IMR-90 (cell line): ENCODE results near the gene SRCIN1.

Experiments
- CEBPB ChIP-seq: IDR thresholded peaks from 2 replicates; pipeline ENCODE4 v1.6.1; 2012; ENCODE audit warnings: low read depth, low read length, improper control_type of control experiment
- CHD1 ChIP-seq: IDR thresholded peaks from 2 replicates; pipeline ENCODE4 v1.6.1; 2012; ENCODE audit warnings: low read depth, low read length, improper control_type of control experiment
- CTCF ChIP-seq: conservative IDR thresholded peaks from 2 replicates; pipeline ENCODE4 v1.5.1; 2012; ENCODE audit warnings: mild to moderate bottlenecking, low read depth, low read length, improper control_type of control experiment
- FOS ChIP-seq: fragments of 150-350 bp; IDR thresholded peaks from 2 replicates; pipeline ENCODE4 v1.6.1; 2016; ENCODE audit warnings: low read depth, low read length
- MAFK ChIP-seq: IDR thresholded peaks from 2 replicates; pipeline ENCODE4 v1.6.1; 2012; ENCODE audit warnings: low read depth, low read length, improper control_type of control experiment
- MAZ ChIP-seq: IDR thresholded peaks from 2 replicates; pipeline ENCODE4 v1.6.1; 2012; ENCODE audit warnings: low read depth, mild to moderate bottlenecking, low read length, improper control_type of control experiment, moderate library complexity, borderline replicate concordance
- MXI1 ChIP-seq: IDR thresholded peaks from 2 replicates; pipeline ENCODE4 v1.6.1; 2012; ENCODE audit warnings: low read depth, mild to moderate bottlenecking, low read length, moderate library complexity, borderline replicate concordance
- NFE2L2 ChIP-seq: fragments of 150-350 bp; IDR thresholded peaks from 2 replicates; pipeline ENCODE4 v1.6.1; 2016; ENCODE audit warnings: low read depth, mild to moderate bottlenecking, low read length
- POLR2A ChIP-seq: IDR thresholded peaks from 2 replicates; pipeline ENCODE4 v1.6.1; 2012; ENCODE audit warnings: mild to moderate bottlenecking, low read depth, low read length
- RFX5 ChIP-seq: IDR thresholded peaks from 2 replicates; pipeline ENCODE4 v1.8.0; 2012; ENCODE audit warnings: low read depth, mild to moderate bottlenecking, low read length, moderate library complexity
- SMC3 ChIP-seq: fragments of 150-350 bp; IDR thresholded peaks from 2 replicates; pipeline ENCODE4 v1.6.1; 2016; ENCODE audit warnings: low read depth, mild to moderate bottlenecking, antibody characterized with exemption, low read length, moderate library complexity
- USF2 ChIP-seq: fragments of 150-350 bp; IDR thresholded peaks from 2 replicates; pipeline ENCODE4 v1.6.1; 2017; ENCODE audit warnings: mild to moderate bottlenecking, antibody characterized with exemption, low read length, low read depth

DNA sequence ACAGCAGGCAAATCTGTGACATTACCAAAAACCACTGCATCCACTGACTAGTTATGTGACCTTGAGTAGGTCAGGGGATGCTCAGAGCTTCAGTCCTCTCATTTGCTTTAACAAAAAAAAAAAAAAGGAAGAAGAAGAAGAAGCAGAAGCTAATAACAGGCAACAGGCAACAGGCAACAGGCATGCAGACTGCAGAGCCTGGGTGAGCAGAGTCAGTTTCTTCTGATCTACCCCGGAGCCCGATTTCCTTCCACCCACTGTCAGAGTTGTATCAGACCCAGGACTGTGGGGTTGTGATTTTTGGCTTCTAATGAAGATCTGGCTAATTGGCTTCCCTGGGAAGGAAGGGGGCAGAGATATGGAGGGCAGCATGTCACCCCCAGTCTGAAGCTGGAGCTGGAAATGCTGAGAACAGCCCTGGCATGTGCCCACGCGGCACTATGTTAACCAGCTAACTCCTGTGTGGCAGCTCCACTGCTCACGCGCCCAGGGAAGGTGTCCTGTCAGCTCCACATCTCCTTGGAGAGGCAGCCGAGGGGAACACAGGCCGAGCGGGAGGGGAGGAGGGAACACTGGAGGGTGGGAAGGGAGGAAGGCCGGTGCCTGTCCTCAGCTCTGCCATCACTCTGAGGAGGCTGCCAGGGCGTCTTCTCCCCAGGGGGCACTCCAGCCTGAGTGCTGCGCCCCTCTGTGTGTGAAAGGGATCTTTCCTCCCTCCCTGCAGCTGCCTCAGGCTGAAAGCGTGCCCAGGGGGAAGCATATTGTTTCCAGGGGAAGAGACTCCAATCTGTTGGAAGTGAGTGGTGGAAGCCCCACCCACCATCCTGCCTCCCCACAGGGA is 17.6 kb downstream of the SRCIN1 start:
- TF ChIP-seq CTCF (no peak), SMC3 (no peak), MAZ (no peak), FOS (no peak), USF2 (no peak), POLR2A (no peak), RFX5 (no peak), CEBPB (no peak), CHD1 (no peak), MAFK (no peak), NFE2L2 (no peak), MXI1 (no peak)
